ENCODE data around the gene ABHD8.

The ABHD8 gene

GRCh38 chr19:17323964-17324332, 20.7 kb upstream of the ABHD8 start:
- no peak overlapping the region for H3K27ac ChIP-seq
- TF ChIP-seq ZFX (IDR thresholded peaks at IDR 0.05) (no peak), CTCF (conservative IDR thresholded peaks at IDR 0.05) (no peak)

- no peak overlapping the region for H3K27ac ChIP-seq
- no peak for TF ChIP-seq CTCF (conservative IDR thresholded peaks at IDR 0.05)
These were observed 20.2 kb upstream of the ABHD8 start for GRCh38 chr19:17323300-17323963.

- no peak overlapping the region for H3K27ac ChIP-seq
- TF ChIP-seq CTCF (conservative IDR thresholded peaks at IDR 0.05): no peak
- TF ChIP-seq ZFX (IDR thresholded peaks at IDR 0.05): no peak
These were observed 19.6 kb upstream of the ABHD8 start for GRCh38 chr19:17322854-17323253.

GRCh38 chr19:17321655-17322489, 18.6 kb upstream of the ABHD8 start:
- TF ChIP-seq ZFX (IDR thresholded peaks at IDR 0.05) (no peak), CTCF (conservative IDR thresholded peaks at IDR 0.05) (no peak)
- no peak overlapping the region for H3K27ac ChIP-seq

GRCh38 chr19:17320435-17320834, 17.2 kb upstream of the ABHD8 start:
- TF ChIP-seq ZFX (IDR thresholded peaks at IDR 0.05) (no peak), CTCF (conservative IDR thresholded peaks at IDR 0.05) (no peak)
- H3K27ac ChIP-seq: no peak overlapping the region

- H3K27ac ChIP-seq: no peak overlapping the region
- no peak for TF ChIP-seq CTCF (conservative IDR thresholded peaks at IDR 0.05)
- no peak for TF ChIP-seq ZFX (IDR thresholded peaks at IDR 0.05)
These were observed 16.4 kb upstream of the ABHD8 start for GRCh38 chr19:17319473-17320238.

- TF ChIP-seq CTCF (conservative IDR thresholded peaks at IDR 0.05) (no peak), ZFX (IDR thresholded peaks at IDR 0.05) (no peak)
- no peak overlapping the region for H3K27ac ChIP-seq
These were observed 15.7 kb upstream of the ABHD8 start for GRCh38 chr19:17318966-17319365.

All from C4-2B (cell line).